GM13977 (cell line): ENCODE data around the gene ANKRD40.

ENCODE experiments used
- DNase-seq: peaks from one replicate; pipeline ENCODE4 v3.0.0; 2012; ENCODE audit warnings: low spot score
- CTCF ChIP-seq: IDR thresholded peaks from 2 replicates; pipeline ENCODE4 v1.5.1; 2012; ENCODE audit warnings: mild to moderate bottlenecking, control low read depth; ENCODE audit not compliant: insufficient read depth; ENCODE audit errors: extremely low read depth, missing control alignments
- in situ Hi-C: fragments of 300-500 bp; cut with MboI; formaldehyde crosslinking; loops from one replicate; pipeline ENCODE4 v1.12.0; 2022; ENCODE audit warnings: low sequenced_read_pairs, low pct_unique_long_range_greater_than_20kb, mixed read lengths, inconsistent platforms; ENCODE audit not compliant: unreplicated experiment

Gene ANKRD40

GRCh38 chr17:50689956-50690886 lies 17.5 kb downstream of the ANKRD40 start:
- in situ Hi-C loops: no loop called here
- TF ChIP-seq CTCF: no peak
- no peak for DNase-seq

GRCh38 chr17:50689251-50689650 lies 18.5 kb downstream of the ANKRD40 start:
- TF ChIP-seq CTCF: no peak
- in situ Hi-C loops: no loop called here
- no peak for DNase-seq

GRCh38 chr17:50688245-50688644 lies 19.5 kb downstream of the ANKRD40 start:
- in situ Hi-C loops: no loop called here
- no peak for DNase-seq
- TF ChIP-seq CTCF: no peak

- in situ Hi-C loops: no loop called here
- no peak for TF ChIP-seq CTCF
- DNase-seq: no peak
These were observed 20.3 kb downstream of the ANKRD40 start for GRCh38 chr17:50687200-50688066.

GRCh38 chr17:50686494-50687199 lies 21.1 kb downstream of the ANKRD40 start:
- TF ChIP-seq CTCF: no peak
- DNase-seq: no peak
- in situ Hi-C loops: no loop called here
